Testis (tissue), 2 donors: ENCODE results near the gene TMEM50A.
"Not testable (repeated sequence)": the region's sequence is repeated elsewhere in the genome, so short reads cannot be mapped to it uniquely, and the experiment has no call there.

Experiments
- CTCF ChIP-seq, 3 experiments: fragments of 450-650 bp in 2 of 3; fragments of 200-600 bp in 1 of 3; sonication (generic) in 1 of 3; IDR thresholded peaks; one replicate each; pipeline ENCODE4 v1.5.1; 2016 to 2019; ENCODE audit warnings: antibody characterized with exemption in 3 of 3, mild to moderate bottlenecking in 2 of 3, moderate library complexity in 1 of 3
- POLR2A ChIP-seq: fragments of 450-650 bp; IDR thresholded peaks from one replicate; pipeline ENCODE4 v1.6.1; 2017; ENCODE audit warnings: antibody characterized with exemption, mild to moderate bottlenecking, moderate library complexity

- not testable (repeated sequence) for TF ChIP-seq CTCF (IDR thresholded peaks at IDR 0.05); POLR2A
Observed at GRCh38 chr1:25383875-25384274, 45.7 kb downstream of the TMEM50A start.
